MM.1S (cell line): ENCODE results near the gene THBS3.

ENCODE experiments used
- EZH2 ChIP-seq: fragments of 300-600 bp; sonication (generic); optimal IDR thresholded peaks from 2 replicates; pipeline ENCODE3; 2017; ENCODE audit warnings: low read depth, mild to moderate bottlenecking, antibody characterized with exemption, low read length, mixed read lengths
- EZH2phosphoT487 ChIP-seq: fragments of 300-600 bp; sonication (generic); IDR thresholded peaks from 2 replicates; pipeline ENCODE4 v1.6.1; 2018; ENCODE audit warnings: antibody characterized with exemption, low read length
- TF ChIP-seq, protein P1 (sequence below): fragments of 300-600 bp; sonication (generic); IDR thresholded peaks from 2 replicates; pipeline ENCODE4 v1.5.1; 2016; ENCODE audit warnings: antibody characterized with exemption, low read length, mixed read lengths

DNA sequence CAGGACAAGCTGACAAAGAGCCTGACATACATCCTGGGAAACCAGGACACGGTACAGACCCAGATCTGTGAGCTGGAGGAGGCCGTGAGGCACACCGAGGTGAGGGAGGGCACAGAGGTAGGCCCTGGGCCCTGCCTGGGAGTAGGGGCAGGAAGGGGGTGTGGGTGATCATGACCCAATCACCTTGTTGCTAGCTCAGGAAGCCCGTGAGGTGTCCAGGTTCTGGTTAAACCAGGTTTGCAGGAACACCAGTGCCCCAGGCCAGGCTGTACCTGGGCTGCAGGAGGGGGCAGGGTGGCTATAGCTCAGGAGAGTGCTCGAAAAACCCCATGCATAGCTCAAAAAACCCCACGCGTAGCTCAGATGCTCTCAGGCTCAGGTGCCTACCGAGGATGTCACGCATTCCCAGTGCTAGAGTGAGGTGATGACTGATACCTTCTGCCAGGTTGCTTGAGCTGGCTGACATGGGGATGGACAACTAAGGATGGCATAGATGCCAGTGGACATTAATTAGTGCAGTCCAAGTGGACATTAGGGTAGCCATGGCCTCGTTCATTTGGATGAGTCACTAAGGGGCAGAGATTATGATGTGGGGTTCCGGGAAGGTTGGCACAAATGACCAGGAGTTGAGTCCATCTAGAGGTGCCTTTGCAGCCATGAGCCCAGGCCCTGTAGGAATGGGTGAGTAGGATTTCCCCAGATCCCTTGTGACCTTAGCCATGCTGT is 30.3 kb downstream of the THBS3 start:
- TF ChIP-seq, protein P1, sequence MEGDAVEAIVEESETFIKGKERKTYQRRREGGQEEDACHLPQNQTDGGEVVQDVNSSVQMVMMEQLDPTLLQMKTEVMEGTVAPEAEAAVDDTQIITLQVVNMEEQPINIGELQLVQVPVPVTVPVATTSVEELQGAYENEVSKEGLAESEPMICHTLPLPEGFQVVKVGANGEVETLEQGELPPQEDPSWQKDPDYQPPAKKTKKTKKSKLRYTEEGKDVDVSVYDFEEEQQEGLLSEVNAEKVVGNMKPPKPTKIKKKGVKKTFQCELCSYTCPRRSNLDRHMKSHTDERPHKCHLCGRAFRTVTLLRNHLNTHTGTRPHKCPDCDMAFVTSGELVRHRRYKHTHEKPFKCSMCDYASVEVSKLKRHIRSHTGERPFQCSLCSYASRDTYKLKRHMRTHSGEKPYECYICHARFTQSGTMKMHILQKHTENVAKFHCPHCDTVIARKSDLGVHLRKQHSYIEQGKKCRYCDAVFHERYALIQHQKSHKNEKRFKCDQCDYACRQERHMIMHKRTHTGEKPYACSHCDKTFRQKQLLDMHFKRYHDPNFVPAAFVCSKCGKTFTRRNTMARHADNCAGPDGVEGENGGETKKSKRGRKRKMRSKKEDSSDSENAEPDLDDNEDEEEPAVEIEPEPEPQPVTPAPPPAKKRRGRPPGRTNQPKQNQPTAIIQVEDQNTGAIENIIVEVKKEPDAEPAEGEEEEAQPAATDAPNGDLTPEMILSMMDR = no peak
- TF ChIP-seq EZH2 = no peak
- TF ChIP-seq EZH2phosphoT487 = no peak
